GM18520 (cell line): Measurements from ENCODE around the gene KCNK3.
"Not testable (repeated sequence)": the region's sequence is repeated elsewhere in the genome, so short reads cannot be mapped to it uniquely, and the experiment has no call there.

Experiments
- ATAC-seq: cut with Tn5 transposase; IDR thresholded peaks from one replicate; pipeline ENCODE4 v1.9.1; 2021; ENCODE audit not compliant: unreplicated experiment

Gene KCNK3

GRCh38 chr2:26754972-26755670 lies 62.6 kb downstream of the KCNK3 start:
- ATAC-seq, result no peak

GRCh38 chr2:26756337-26756736 lies 63.8 kb downstream of the KCNK3 start:
- ATAC-seq, result no peak

GRCh38 chr2:26757873-26758789 lies 65.6 kb downstream of the KCNK3 start:
- ATAC-seq, result no peak

GRCh38 chr2:26758790-26759321 lies 66.3 kb downstream of the KCNK3 start:
- ATAC-seq, result no peak

- ATAC-seq, result no peak
Measured at GRCh38 chr2:26759845-26760244, 67.3 kb downstream of the KCNK3 start.

GRCh38 chr2:26760991-26761390 lies 68.5 kb downstream of the KCNK3 start:
- ATAC-seq, result not testable (repeated sequence)

GRCh38 chr2:26763019-26763418 lies 70.5 kb downstream of the KCNK3 start:
- ATAC-seq, result no peak

- ATAC-seq, result peak; percentile 56
Measured at GRCh38 chr2:26764078-26764887, 71.8 kb downstream of the KCNK3 start, which contains the start of gene SLC35F6. Gene SLC35F6 (plus strand): TSS chr2:26764284. CDS start chr2:26764350, 66 bp downstream.

- ATAC-seq, result no peak
Measured at GRCh38 chr2:26764906-26765305, 72.4 kb downstream of the KCNK3 start.

- ATAC-seq, result no peak
Measured at GRCh38 chr2:26765475-26766200, 73.1 kb downstream of the KCNK3 start.

- no peak for ATAC-seq
Measured at GRCh38 chr2:26767129-26767528, 74.6 kb downstream of the KCNK3 start.

- ATAC-seq, result no peak
Measured at GRCh38 chr2:26767894-26768487, 75.5 kb downstream of the KCNK3 start.

GRCh38 chr2:26768759-26769088 lies 76.2 kb downstream of the KCNK3 start:
- ATAC-seq, result no peak

GRCh38 chr2:26769089-26769761 lies 76.7 kb downstream of the KCNK3 start:
- no peak for ATAC-seq

GRCh38 chr2:26770986-26771586 lies 78.6 kb downstream of the KCNK3 start:
- no peak for ATAC-seq

- ATAC-seq, result no peak
Measured at GRCh38 chr2:26772064-26773001, 79.8 kb downstream of the KCNK3 start.

- ATAC-seq, result no peak
Measured at GRCh38 chr2:26776195-26776800, 83.8 kb downstream of the KCNK3 start.

GRCh38 chr2:26778098-26778497 lies 85.6 kb downstream of the KCNK3 start:
- no peak for ATAC-seq
